Measurements from ENCODE around the gene COX14. TPM values are rescaled to one million over a fixed set of nuclear protein-coding genes. Genes with fewer than 3 reads are reported as not detected.
"Not testable (repeated sequence)": the region's sequence is repeated elsewhere in the genome, so short reads cannot be mapped to it uniquely, and the experiment has no call there.

COX14 gene
- polyA plus RNA-seq, 2 donors: 22.8 to 56.8 TPM

GRCh38 chr12:50145439-50145838, 33.4 kb downstream of the COX14 start:
- Histone ChIP-seq H3K36me3 (ENCODE audit: control insufficient read depth in 2 of 2, insufficient read depth in 2 of 2, low read length in 1 of 2) (no peaks in the 10 kb centered on the region), H3K4me1 (ENCODE audit: control insufficient read depth in 2 of 2, insufficient read depth in 2 of 2, low read length in 1 of 2) (no peaks in the 10 kb centered on the region), H3K27me3 (ENCODE audit: control insufficient read depth in 1 of 2, insufficient read depth in 2 of 2, low read length in 2 of 2) (no peaks in the 10 kb centered on the region), H3K27ac (ENCODE audit: low read depth in 2 of 2, low read length in 1 of 2) (no peak overlapping the region), H3K9me3 (ENCODE audit: control insufficient read depth in 2 of 2, insufficient read depth in 1 of 2, low read depth in 1 of 2, low read length in 1 of 2) (no peaks in the 10 kb centered on the region), H3K4me3 (ENCODE audit: low read depth in 1 of 2, low read length in 2 of 2) (no peak overlapping the region)
- WGBS, 2 donors: 82 to 90% methylated on average over 2 of the region's 2 CpGs

DNA sequence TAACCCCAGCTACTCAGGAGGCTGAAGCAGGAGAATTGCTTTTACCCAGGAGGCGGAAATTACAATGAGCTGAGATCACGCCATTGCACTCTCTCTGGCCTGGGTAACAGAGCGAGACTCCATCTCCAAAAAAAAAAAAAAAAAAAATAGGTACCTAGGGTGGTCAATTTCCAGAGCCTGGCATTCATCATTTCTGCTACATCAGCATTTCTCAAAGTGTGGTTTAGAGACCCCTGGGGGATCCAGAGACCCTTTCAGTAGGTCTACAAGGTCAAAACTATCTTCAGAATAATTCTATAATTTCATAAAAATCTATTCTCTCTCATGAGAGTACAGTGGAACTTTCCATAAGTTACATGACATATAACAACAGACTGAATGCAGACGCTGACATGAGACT, 35.2 kb downstream of the COX14 start:
- Histone ChIP-seq H3K4me1 (ENCODE audit: control insufficient read depth in 2 of 2, insufficient read depth in 2 of 2, low read length in 1 of 2) (no peaks in the 10 kb centered on the region), H3K4me3 (ENCODE audit: low read depth in 1 of 2, low read length in 2 of 2) (no peak overlapping the region), H3K27me3 (ENCODE audit: control insufficient read depth in 1 of 2, insufficient read depth in 2 of 2, low read length in 2 of 2) (no peaks in the 10 kb centered on the region), H3K9me3 (ENCODE audit: control insufficient read depth in 2 of 2, insufficient read depth in 1 of 2, low read depth in 1 of 2, low read length in 1 of 2) (no peaks in the 10 kb centered on the region), H3K27ac (ENCODE audit: low read depth in 2 of 2, low read length in 1 of 2) (no peak overlapping the region), H3K36me3 (ENCODE audit: control insufficient read depth in 2 of 2, insufficient read depth in 2 of 2, low read length in 1 of 2) (no peaks in the 10 kb centered on the region)
- 94 to 97% methylated on average over 4 of the region's 4 CpGs for WGBS, 2 donors

- 91 to 92% methylated on average over 6 of the region's 6 CpGs for WGBS, 2 donors
- not testable (repeated sequence) for H3K4me3 ChIP-seq (ENCODE audit: low read depth in 1 of 2, low read length in 2 of 2); H3K9me3 ChIP-seq (ENCODE audit: control insufficient read depth in 2 of 2, insufficient read depth in 1 of 2, low read depth in 1 of 2, low read length in 1 of 2); H3K27me3 ChIP-seq (ENCODE audit: control insufficient read depth in 1 of 2, insufficient read depth in 2 of 2, low read length in 2 of 2); H3K4me1 ChIP-seq (ENCODE audit: control insufficient read depth in 2 of 2, insufficient read depth in 2 of 2, low read length in 1 of 2); H3K36me3 ChIP-seq (ENCODE audit: control insufficient read depth in 2 of 2, insufficient read depth in 2 of 2, low read length in 1 of 2); H3K27ac ChIP-seq (ENCODE audit: low read depth in 2 of 2, low read length in 1 of 2)
Measured at GRCh38 chr12:50148011-50148410, 36.0 kb downstream of the COX14 start.

GRCh38 chr12:50149311-50149710, 37.3 kb downstream of the COX14 start:
- no peaks in the 10 kb centered on the region for H3K9me3 ChIP-seq (ENCODE audit: control insufficient read depth in 2 of 2, insufficient read depth in 1 of 2, low read depth in 1 of 2, low read length in 1 of 2)
- no peak overlapping the region for H3K27ac ChIP-seq (ENCODE audit: low read depth in 2 of 2, low read length in 1 of 2)
- no peaks in the 10 kb centered on the region for H3K36me3 ChIP-seq (ENCODE audit: control insufficient read depth in 2 of 2, insufficient read depth in 2 of 2, low read length in 1 of 2)
- H3K4me1 ChIP-seq (ENCODE audit: control insufficient read depth in 2 of 2, insufficient read depth in 2 of 2, low read length in 1 of 2): no peaks in the 10 kb centered on the region
- H3K4me3 ChIP-seq (ENCODE audit: low read depth in 1 of 2, low read length in 2 of 2): no peak overlapping the region
- 69% methylated on average over 3 of the region's 3 CpGs for WGBS, 2 donors
- no peaks in the 10 kb centered on the region for H3K27me3 ChIP-seq (ENCODE audit: control insufficient read depth in 1 of 2, insufficient read depth in 2 of 2, low read length in 2 of 2)

DNA sequence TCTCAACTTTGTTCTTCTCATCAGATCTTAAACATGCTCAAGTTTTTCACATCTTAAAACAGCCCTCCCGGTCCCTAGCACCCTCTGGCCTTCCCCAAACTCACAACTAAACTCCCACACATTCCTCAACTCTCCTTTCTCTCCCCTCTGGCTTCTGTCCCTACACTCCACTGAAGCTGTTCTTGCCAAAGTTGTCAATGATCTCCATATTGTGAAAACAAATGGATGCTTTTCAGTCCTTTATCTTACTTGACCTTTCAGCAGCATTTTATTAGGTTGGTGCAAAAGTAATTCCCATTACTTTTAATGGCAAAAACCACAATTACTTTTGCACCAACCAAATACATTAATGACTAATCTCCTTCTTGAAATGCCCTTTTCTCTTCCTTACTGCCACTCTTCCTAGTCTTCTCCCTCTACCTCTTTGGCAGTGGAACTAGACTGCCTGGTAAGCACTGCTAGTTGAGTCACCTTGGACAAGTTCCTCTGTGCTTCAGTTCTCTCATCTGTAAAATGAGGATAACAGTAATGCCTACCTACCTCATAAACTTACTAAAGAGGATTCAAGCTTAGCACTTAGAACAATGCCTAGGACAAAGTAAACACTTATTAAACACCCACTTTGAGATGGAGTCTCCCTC, 39.1 kb downstream of the COX14 start:
- Histone ChIP-seq H3K9me3 (ENCODE audit: control insufficient read depth in 2 of 2, insufficient read depth in 1 of 2, low read depth in 1 of 2, low read length in 1 of 2) (no peaks in the 10 kb centered on the region), H3K4me1 (ENCODE audit: control insufficient read depth in 2 of 2, insufficient read depth in 2 of 2, low read length in 1 of 2) (no peaks in the 10 kb centered on the region), H3K27me3 (ENCODE audit: control insufficient read depth in 1 of 2, insufficient read depth in 2 of 2, low read length in 2 of 2) (no peaks in the 10 kb centered on the region), H3K4me3 (ENCODE audit: low read depth in 1 of 2, low read length in 2 of 2) (no peak overlapping the region), H3K36me3 (ENCODE audit: control insufficient read depth in 2 of 2, insufficient read depth in 2 of 2, low read length in 1 of 2) (no peaks in the 10 kb centered on the region), H3K27ac (ENCODE audit: low read depth in 2 of 2, low read length in 1 of 2) (no peak overlapping the region)
- WGBS, 2 donors: 61 to 73% methylated on average over 1 of the region's 1 CpG

GRCh38 chr12:50154947-50155346, 42.9 kb downstream of the COX14 start:
- H3K4me3 ChIP-seq (ENCODE audit: low read depth in 1 of 2, low read length in 2 of 2); H3K27ac ChIP-seq (ENCODE audit: low read depth in 2 of 2, low read length in 1 of 2); H3K27me3 ChIP-seq (ENCODE audit: control insufficient read depth in 1 of 2, insufficient read depth in 2 of 2, low read length in 2 of 2); H3K4me1 ChIP-seq (ENCODE audit: control insufficient read depth in 2 of 2, insufficient read depth in 2 of 2, low read length in 1 of 2); H3K36me3 ChIP-seq (ENCODE audit: control insufficient read depth in 2 of 2, insufficient read depth in 2 of 2, low read length in 1 of 2); H3K9me3 ChIP-seq (ENCODE audit: control insufficient read depth in 2 of 2, insufficient read depth in 1 of 2, low read depth in 1 of 2, low read length in 1 of 2): not testable (repeated sequence)
- WGBS, 2 donors: 92 to 95% methylated on average over 5 of the region's 5 CpGs

- no peaks in the 10 kb centered on the region for H3K36me3 ChIP-seq (ENCODE audit: control insufficient read depth in 2 of 2, insufficient read depth in 2 of 2, low read length in 1 of 2)
- no peaks in the 10 kb centered on the region for H3K9me3 ChIP-seq (ENCODE audit: control insufficient read depth in 2 of 2, insufficient read depth in 1 of 2, low read depth in 1 of 2, low read length in 1 of 2)
- no peak overlapping the region for H3K27ac ChIP-seq (ENCODE audit: low read depth in 2 of 2, low read length in 1 of 2)
- no peaks in the 10 kb centered on the region for H3K4me1 ChIP-seq (ENCODE audit: control insufficient read depth in 2 of 2, insufficient read depth in 2 of 2, low read length in 1 of 2)
- no peaks in the 10 kb centered on the region for H3K27me3 ChIP-seq (ENCODE audit: control insufficient read depth in 1 of 2, insufficient read depth in 2 of 2, low read length in 2 of 2)
- H3K4me3 ChIP-seq (ENCODE audit: low read depth in 1 of 2, low read length in 2 of 2): no peak overlapping the region
Measured at GRCh38 chr12:50156641-50157040, 44.6 kb downstream of the COX14 start.

- WGBS, 2 donors: 87 to 88% methylated on average over 2 of the region's 2 CpGs
- no peak overlapping the region for H3K27ac ChIP-seq (ENCODE audit: low read depth in 2 of 2, low read length in 1 of 2)
- no peaks in the 10 kb centered on the region for H3K36me3 ChIP-seq (ENCODE audit: control insufficient read depth in 2 of 2, insufficient read depth in 2 of 2, low read length in 1 of 2)
- no peaks in the 10 kb centered on the region for H3K27me3 ChIP-seq (ENCODE audit: control insufficient read depth in 1 of 2, insufficient read depth in 2 of 2, low read length in 2 of 2)
- no peaks in the 10 kb centered on the region for H3K9me3 ChIP-seq (ENCODE audit: control insufficient read depth in 2 of 2, insufficient read depth in 1 of 2, low read depth in 1 of 2, low read length in 1 of 2)
- H3K4me1 ChIP-seq (ENCODE audit: control insufficient read depth in 2 of 2, insufficient read depth in 2 of 2, low read length in 1 of 2): no peaks in the 10 kb centered on the region
- H3K4me3 ChIP-seq (ENCODE audit: low read depth in 1 of 2, low read length in 2 of 2): no peak overlapping the region
Measured at GRCh38 chr12:50157259-50157658, 45.2 kb downstream of the COX14 start.

GRCh38 chr12:50160643-50161042, 48.6 kb downstream of the COX14 start:
- H3K4me1 ChIP-seq (ENCODE audit: control insufficient read depth in 2 of 2, insufficient read depth in 2 of 2, low read length in 1 of 2): no peaks in the 10 kb centered on the region
- no peaks in the 10 kb centered on the region for H3K36me3 ChIP-seq (ENCODE audit: control insufficient read depth in 2 of 2, insufficient read depth in 2 of 2, low read length in 1 of 2)
- H3K9me3 ChIP-seq (ENCODE audit: control insufficient read depth in 2 of 2, insufficient read depth in 1 of 2, low read depth in 1 of 2, low read length in 1 of 2): no peaks in the 10 kb centered on the region
- H3K27ac ChIP-seq (ENCODE audit: low read depth in 2 of 2, low read length in 1 of 2): no peak overlapping the region
- no peaks in the 10 kb centered on the region for H3K27me3 ChIP-seq (ENCODE audit: control insufficient read depth in 1 of 2, insufficient read depth in 2 of 2, low read length in 2 of 2)
- H3K4me3 ChIP-seq (ENCODE audit: low read depth in 1 of 2, low read length in 2 of 2): no peak overlapping the region

- H3K27me3 ChIP-seq (ENCODE audit: control insufficient read depth in 1 of 2, insufficient read depth in 2 of 2, low read length in 2 of 2): no peaks in the 10 kb centered on the region
- no peak overlapping the region for H3K4me3 ChIP-seq (ENCODE audit: low read depth in 1 of 2, low read length in 2 of 2)
- WGBS, 2 donors: 68 to 70% methylated on average over 2 of the region's 2 CpGs
- H3K9me3 ChIP-seq (ENCODE audit: control insufficient read depth in 2 of 2, insufficient read depth in 1 of 2, low read depth in 1 of 2, low read length in 1 of 2): no peaks in the 10 kb centered on the region
- no peak overlapping the region for H3K27ac ChIP-seq (ENCODE audit: low read depth in 2 of 2, low read length in 1 of 2)
- peaks cover 0 to 2% of the 10 kb centered on the region in 2 donors for H3K4me1 ChIP-seq (ENCODE audit: control insufficient read depth in 2 of 2, insufficient read depth in 2 of 2, low read length in 1 of 2)
- H3K36me3 ChIP-seq (ENCODE audit: control insufficient read depth in 2 of 2, insufficient read depth in 2 of 2, low read length in 1 of 2): no peaks in the 10 kb centered on the region
Measured at GRCh38 chr12:50162230-50162629, 50.2 kb downstream of the COX14 start.

All from esophagus (tissue), 2 donors.